ENCODE measurements around the gene CACNA1G.

CACNA1G gene

DNA sequence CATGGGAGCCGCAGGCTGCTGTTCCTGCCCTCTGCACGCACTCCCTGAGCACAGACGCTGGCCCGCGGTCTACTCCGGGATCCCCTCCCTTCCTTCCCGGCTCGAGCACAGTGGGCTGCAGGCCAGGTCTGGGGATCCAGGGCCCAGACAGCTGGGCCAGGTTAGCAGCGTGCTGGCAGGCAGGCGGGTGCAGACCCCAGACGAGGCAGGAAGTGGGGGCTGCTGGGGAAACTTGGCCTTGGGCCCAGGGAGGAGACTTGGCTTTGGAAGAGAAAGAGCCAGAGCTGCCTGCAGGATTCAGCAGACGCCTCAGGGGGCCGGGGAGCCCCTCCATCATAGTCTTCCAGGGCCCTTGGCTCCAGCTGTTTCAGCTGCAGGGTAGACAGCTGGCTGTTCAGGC, 44.0 kb downstream of the CACNA1G start:
- Histone ChIP-seq H3K27me3 (ENCODE audit: control insufficient read depth, insufficient read depth, low read length) (no peaks in the 10 kb centered on the region), H3K9ac (ENCODE audit: low read depth, low read length) (no peak overlapping the region), H3K27ac (ENCODE audit: low read depth, low read length) (no peak overlapping the region), H3K36me3 (ENCODE audit: control insufficient read depth, insufficient read depth, low read length) (no peaks in the 10 kb centered on the region), H3K4me1 (ENCODE audit: control insufficient read depth, insufficient read depth, low read length) (no peaks in the 10 kb centered on the region), H3K9me3 (ENCODE audit: control insufficient read depth, insufficient read depth, low read length) (no peaks in the 10 kb centered on the region), H3K4me3 (ENCODE audit: low read depth, low read length) (no peak overlapping the region)

DNA sequence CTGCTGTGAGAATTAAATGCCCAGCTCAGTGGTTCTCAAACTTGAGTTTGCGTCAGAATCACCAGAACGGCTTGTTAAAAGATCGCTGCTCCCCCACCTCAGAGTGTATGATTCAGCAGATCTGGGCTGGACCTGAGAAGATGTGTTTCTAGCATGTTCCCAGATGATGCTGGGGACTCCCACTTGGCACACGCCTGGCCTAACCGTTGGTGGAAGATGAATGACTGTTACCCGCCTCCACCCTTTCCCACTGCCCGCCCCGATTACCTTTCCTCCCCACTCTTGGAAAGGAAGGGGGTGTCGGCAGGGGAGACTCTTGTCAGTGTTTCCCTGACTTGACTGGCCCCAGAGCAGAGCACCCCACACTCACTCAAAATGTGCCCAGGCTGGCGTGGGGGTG, 44.9 kb downstream of the CACNA1G start:
- H3K27ac ChIP-seq (ENCODE audit: low read depth, low read length): no peak overlapping the region
- H3K9me3 ChIP-seq (ENCODE audit: control insufficient read depth, insufficient read depth, low read length): no peaks in the 10 kb centered on the region
- H3K36me3 ChIP-seq (ENCODE audit: control insufficient read depth, insufficient read depth, low read length): no peaks in the 10 kb centered on the region
- no peaks in the 10 kb centered on the region for H3K4me1 ChIP-seq (ENCODE audit: control insufficient read depth, insufficient read depth, low read length)
- H3K27me3 ChIP-seq (ENCODE audit: control insufficient read depth, insufficient read depth, low read length): no peaks in the 10 kb centered on the region
- H3K9ac ChIP-seq (ENCODE audit: low read depth, low read length): no peak overlapping the region
- H3K4me3 ChIP-seq (ENCODE audit: low read depth, low read length): no peak overlapping the region

DNA sequence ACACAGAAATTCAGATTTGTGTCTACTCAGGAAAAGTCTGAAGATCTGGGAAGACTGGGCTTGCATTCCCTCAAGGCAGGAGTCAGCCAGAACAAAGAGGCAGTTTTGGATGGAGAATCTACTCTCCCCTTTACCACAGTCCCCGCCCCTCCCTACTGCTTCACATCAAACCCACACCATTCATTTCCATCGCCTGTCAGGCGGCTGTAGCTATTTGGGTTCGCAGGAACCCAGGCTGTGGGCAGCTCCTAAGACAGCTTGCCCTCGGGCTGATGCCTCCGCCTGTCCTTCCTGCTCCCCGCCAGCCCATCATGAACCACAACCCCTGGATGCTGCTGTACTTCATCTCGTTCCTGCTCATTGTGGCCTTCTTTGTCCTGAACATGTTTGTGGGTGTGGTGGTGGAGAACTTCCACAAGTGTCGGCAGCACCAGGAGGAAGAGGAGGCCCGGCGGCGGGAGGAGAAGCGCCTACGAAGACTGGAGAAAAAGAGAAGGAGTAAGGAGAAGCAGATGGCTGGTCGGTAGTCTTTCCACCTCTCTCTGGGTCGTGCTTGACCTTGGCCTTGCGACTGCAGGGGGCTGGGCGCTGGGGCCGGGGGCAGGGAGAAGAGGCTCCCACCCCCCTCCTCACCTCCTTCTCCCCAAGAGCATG, 47.1 kb downstream of the CACNA1G start:
- no peaks in the 10 kb centered on the region for H3K36me3 ChIP-seq (ENCODE audit: control insufficient read depth, insufficient read depth, low read length)
- H3K4me3 ChIP-seq (ENCODE audit: low read depth, low read length): no peak overlapping the region
- no peak overlapping the region for H3K27ac ChIP-seq (ENCODE audit: low read depth, low read length)
- H3K27me3 ChIP-seq (ENCODE audit: control insufficient read depth, insufficient read depth, low read length): no peaks in the 10 kb centered on the region
- no peaks in the 10 kb centered on the region for H3K4me1 ChIP-seq (ENCODE audit: control insufficient read depth, insufficient read depth, low read length)
- no peaks in the 10 kb centered on the region for H3K9me3 ChIP-seq (ENCODE audit: control insufficient read depth, insufficient read depth, low read length)
- no peak overlapping the region for H3K9ac ChIP-seq (ENCODE audit: low read depth, low read length)

GRCh38 chr17:50608700-50609379, 48.3 kb downstream of the CACNA1G start:
- Histone ChIP-seq H3K9ac (ENCODE audit: low read depth, low read length) (no peak overlapping the region), H3K4me1 (ENCODE audit: control insufficient read depth, insufficient read depth, low read length) (no peaks in the 10 kb centered on the region), H3K4me3 (ENCODE audit: low read depth, low read length) (no peak overlapping the region), H3K27ac (ENCODE audit: low read depth, low read length) (no peak overlapping the region), H3K27me3 (ENCODE audit: control insufficient read depth, insufficient read depth, low read length) (no peaks in the 10 kb centered on the region), H3K9me3 (ENCODE audit: control insufficient read depth, insufficient read depth, low read length) (no peaks in the 10 kb centered on the region), H3K36me3 (ENCODE audit: control insufficient read depth, insufficient read depth, low read length) (no peaks in the 10 kb centered on the region)

DNA sequence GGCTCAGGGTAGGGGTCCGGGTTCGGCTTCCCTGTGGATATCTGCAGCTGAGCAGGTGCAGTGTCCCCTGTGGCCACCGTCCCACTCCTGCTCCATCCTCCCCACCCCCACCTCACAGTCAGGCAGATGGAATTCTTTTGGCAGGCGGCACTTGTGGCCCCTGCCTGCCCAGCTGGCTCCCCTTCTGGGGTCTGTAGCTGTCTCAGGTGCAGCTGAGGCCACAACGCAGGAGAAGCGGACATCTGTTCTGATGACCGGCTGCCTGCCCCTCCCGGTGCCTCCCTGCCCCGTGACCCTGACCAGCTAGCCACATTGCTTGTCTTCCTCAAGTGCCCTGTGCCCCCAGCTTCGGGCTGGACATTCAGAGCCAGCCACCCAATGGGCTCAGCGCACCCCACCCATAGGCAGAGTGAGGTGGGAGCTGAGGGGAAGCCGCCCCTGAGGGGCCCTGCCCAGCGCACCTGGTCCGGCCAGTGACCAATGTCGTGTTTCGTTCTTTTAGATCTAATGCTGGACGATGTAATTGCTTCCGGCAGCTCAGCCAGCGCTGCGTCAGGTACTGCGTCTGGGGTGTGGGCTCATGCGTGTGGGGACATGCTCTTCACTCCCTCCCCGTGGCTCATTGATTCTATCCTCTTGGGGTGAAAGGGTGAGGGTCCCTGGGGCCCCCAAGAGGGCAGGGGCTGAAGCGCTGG, 49.0 kb downstream of the CACNA1G start:
- Histone ChIP-seq H3K36me3 (ENCODE audit: control insufficient read depth, insufficient read depth, low read length) (no peaks in the 10 kb centered on the region), H3K4me1 (ENCODE audit: control insufficient read depth, insufficient read depth, low read length) (no peaks in the 10 kb centered on the region), H3K27ac (ENCODE audit: low read depth, low read length) (no peak overlapping the region), H3K27me3 (ENCODE audit: control insufficient read depth, insufficient read depth, low read length) (no peaks in the 10 kb centered on the region), H3K9me3 (ENCODE audit: control insufficient read depth, insufficient read depth, low read length) (no peaks in the 10 kb centered on the region), H3K4me3 (ENCODE audit: low read depth, low read length) (no peak overlapping the region), H3K9ac (ENCODE audit: low read depth, low read length) (no peak overlapping the region)

- Histone ChIP-seq H3K36me3 (ENCODE audit: control insufficient read depth, insufficient read depth, low read length) (no peaks in the 10 kb centered on the region), H3K4me1 (ENCODE audit: control insufficient read depth, insufficient read depth, low read length) (no peaks in the 10 kb centered on the region), H3K9ac (ENCODE audit: low read depth, low read length) (no peak overlapping the region), H3K27ac (ENCODE audit: low read depth, low read length) (no peak overlapping the region), H3K27me3 (ENCODE audit: control insufficient read depth, insufficient read depth, low read length) (no peaks in the 10 kb centered on the region), H3K4me3 (ENCODE audit: low read depth, low read length) (no peak overlapping the region), H3K9me3 (ENCODE audit: control insufficient read depth, insufficient read depth, low read length) (no peaks in the 10 kb centered on the region)
Observed at GRCh38 chr17:50611634-50612033, 51.1 kb downstream of the CACNA1G start.

- no peak overlapping the region for H3K4me3 ChIP-seq (ENCODE audit: low read depth, low read length)
- H3K9ac ChIP-seq (ENCODE audit: low read depth, low read length): no peak overlapping the region
- no peaks in the 10 kb centered on the region for H3K4me1 ChIP-seq (ENCODE audit: control insufficient read depth, insufficient read depth, low read length)
- H3K27me3 ChIP-seq (ENCODE audit: control insufficient read depth, insufficient read depth, low read length): no peaks in the 10 kb centered on the region
- no peaks in the 10 kb centered on the region for H3K9me3 ChIP-seq (ENCODE audit: control insufficient read depth, insufficient read depth, low read length)
- no peaks in the 10 kb centered on the region for H3K36me3 ChIP-seq (ENCODE audit: control insufficient read depth, insufficient read depth, low read length)
- no peak overlapping the region for H3K27ac ChIP-seq (ENCODE audit: low read depth, low read length)
Observed at GRCh38 chr17:50612281-50612680, 51.8 kb downstream of the CACNA1G start.

- Histone ChIP-seq H3K27me3 (ENCODE audit: control insufficient read depth, insufficient read depth, low read length) (no peaks in the 10 kb centered on the region), H3K4me1 (ENCODE audit: control insufficient read depth, insufficient read depth, low read length) (no peaks in the 10 kb centered on the region), H3K9ac (ENCODE audit: low read depth, low read length) (no peak overlapping the region), H3K36me3 (ENCODE audit: control insufficient read depth, insufficient read depth, low read length) (no peaks in the 10 kb centered on the region), H3K27ac (ENCODE audit: low read depth, low read length) (no peak overlapping the region), H3K4me3 (ENCODE audit: low read depth, low read length) (no peak overlapping the region), H3K9me3 (ENCODE audit: control insufficient read depth, insufficient read depth, low read length) (no peaks in the 10 kb centered on the region)
Observed at GRCh38 chr17:50613007-50613992, 52.8 kb downstream of the CACNA1G start.

GRCh38 chr17:50614471-50615051, 54.0 kb downstream of the CACNA1G start:
- Histone ChIP-seq H3K4me1 (ENCODE audit: control insufficient read depth, insufficient read depth, low read length) (0 out of 2 replicates have a peak, but pooled peaks cover under 1% of the 10 kb centered on the region), H3K27ac (ENCODE audit: low read depth, low read length) (no peak overlapping the region), H3K9ac (ENCODE audit: low read depth, low read length) (no peak overlapping the region), H3K4me3 (ENCODE audit: low read depth, low read length) (no peak overlapping the region), H3K9me3 (ENCODE audit: control insufficient read depth, insufficient read depth, low read length) (no peaks in the 10 kb centered on the region), H3K27me3 (ENCODE audit: control insufficient read depth, insufficient read depth, low read length) (no peaks in the 10 kb centered on the region), H3K36me3 (ENCODE audit: control insufficient read depth, insufficient read depth, low read length) (no peaks in the 10 kb centered on the region)

GRCh38 chr17:50615828-50616227, 55.3 kb downstream of the CACNA1G start:
- no peak overlapping the region for H3K4me3 ChIP-seq (ENCODE audit: low read depth, low read length)
- no peak overlapping the region for H3K9ac ChIP-seq (ENCODE audit: low read depth, low read length)
- H3K9me3 ChIP-seq (ENCODE audit: control insufficient read depth, insufficient read depth, low read length): no peaks in the 10 kb centered on the region
- no peak overlapping the region for H3K27ac ChIP-seq (ENCODE audit: low read depth, low read length)
- H3K27me3 ChIP-seq (ENCODE audit: control insufficient read depth, insufficient read depth, low read length): no peaks in the 10 kb centered on the region
- no peaks in the 10 kb centered on the region for H3K36me3 ChIP-seq (ENCODE audit: control insufficient read depth, insufficient read depth, low read length)
- 0 out of 2 replicates have a peak, but pooled peaks cover 6% of the 10 kb centered on the region for H3K4me1 ChIP-seq (ENCODE audit: control insufficient read depth, insufficient read depth, low read length)
